Spleen (tissue), 7 donors: ENCODE data around the gene GAREM1.

Experiments used
- CTCF ChIP-seq, 11 experiments: fragments of 200-600 bp in 7 of 11; fragments of 450-650 bp in 4 of 11; sonication (generic) in 4 of 11; IDR thresholded peaks in 8 of 11; conservative IDR thresholded peaks in 3 of 11; 1 replicate in 7 of 11; 2 replicates in 4 of 11; pipeline versions ENCODE4 v1.4.0 to v1.8.0; 2016 to 2021; ENCODE audit warnings: antibody characterized with exemption in 11 of 11, inconsistent platforms in 4 of 11, mild to moderate bottlenecking in 1 of 11
- POLR2AphosphoS5 ChIP-seq, 3 donors: sonication (generic); formaldehyde crosslinking; IDR thresholded peaks; one replicate each; pipeline ENCODE4 v1.5.1; 2017; ENCODE audit warnings: antibody characterized with exemption in 3 of 3
- donor health status: DM: no; HTN: no; CAD: no; lungs with moderate emphysema.
- donor health status: DM: no; HTN: no; CAD: no.
- donor health status: DM: no; HTN: no; CAD: no.

GRCh38 chr18:32276906-32277305 lies 193.8 kb downstream of the GAREM1 start:
- TF ChIP-seq CTCF (IDR thresholded peaks at IDR 0.05 in 8 of 11, conservative IDR thresholded peaks at IDR 0.05 in 3 of 11) = no peak
- TF ChIP-seq POLR2AphosphoS5 (IDR thresholded peaks at IDR 0.05) = no peak
